A549 (cell line): ENCODE data around the gene TC2N.

Experiments used
- BHLHE40 ChIP-seq: IDR thresholded peaks from 2 replicates; pipeline ENCODE4 v1.6.1; 2012; ENCODE audit warnings: low read depth, low read length, inconsistent platforms
- CBX2 ChIP-seq: fragments of 200-600 bp; sonication (generic); IDR thresholded peaks from 2 replicates; pipeline ENCODE4 v1.6.1; 2016; ENCODE audit warnings: low read depth, mild to moderate bottlenecking, borderline replicate concordance
- CEBPB ChIP-seq, 2 experiments: fragments of >200 bp in 1 of 2; sonication (Bioruptor Twin) in 1 of 2; formaldehyde crosslinking in 1 of 2; IDR thresholded peaks; 2 replicates each; pipeline ENCODE4 v1.6.1; 2012 to 2016
- CTCF ChIP-seq: fragments of >200 bp; sonication (Bioruptor Twin); formaldehyde crosslinking; IDR thresholded peaks from 3 replicates; pipeline ENCODE4 v1.5.1; 2016
- ELK1 ChIP-seq: fragments of 150-350 bp; IDR thresholded peaks from 2 replicates; pipeline ENCODE4 v1.6.1; 2014; ENCODE audit warnings: low read depth, mild to moderate bottlenecking, low read length
- EP300 ChIP-seq, 2 experiments: fragments of >200 bp; sonication (Bioruptor Twin); formaldehyde crosslinking; IDR thresholded peaks; 2 replicates in 1 of 2; 3 replicates in 1 of 2; pipeline ENCODE4 v1.6.1; 2016 to 2017
- JUN ChIP-seq, 2 experiments: fragments of >200 bp; sonication (Bioruptor Twin); formaldehyde crosslinking; IDR thresholded peaks; 2 replicates in 1 of 2; 3 replicates in 1 of 2; pipeline ENCODE4 v1.6.1; 2016 to 2017
- KDM1A ChIP-seq: fragments of 200-600 bp; sonication (generic); IDR thresholded peaks from 2 replicates; pipeline ENCODE4 v1.6.1; 2016; ENCODE audit warnings: low read depth, mild to moderate bottlenecking
- MAZ ChIP-seq: fragments of 150-350 bp; IDR thresholded peaks from 2 replicates; pipeline ENCODE4 v1.6.1; 2014; ENCODE audit warnings: antibody characterized with exemption, low read depth, low read length, borderline replicate concordance
- POLR2A ChIP-seq: IDR thresholded peaks from 2 replicates; pipeline ENCODE4 v1.6.1; 2012; ENCODE audit warnings: mild to moderate bottlenecking, low read length
- RCOR1 ChIP-seq: fragments of 150-350 bp; IDR thresholded peaks from 2 replicates; pipeline ENCODE4 v1.6.1; 2014; ENCODE audit warnings: antibody characterized with exemption, low read length, low read depth
- REST ChIP-seq: fragments of 200-600 bp; sonication (generic); IDR thresholded peaks from 2 replicates; pipeline ENCODE4 v1.6.1; 2016; ENCODE audit warnings: antibody characterized with exemption, mild to moderate bottlenecking, moderate library complexity
- SREBF2 ChIP-seq: fragments of 450-650 bp; IDR thresholded peaks from 2 replicates; pipeline ENCODE4 v1.6.1; 2014; ENCODE audit warnings: mild to moderate bottlenecking, moderate library complexity
- USF2 ChIP-seq: fragments of 450-650 bp; IDR thresholded peaks from 2 replicates; pipeline ENCODE4 v1.6.1; 2014; ENCODE audit warnings: antibody characterized with exemption

GRCh38 chr14:91841065-91841464 lies 26.3 kb downstream of the TC2N start:
- TF ChIP-seq EP300 (IDR thresholded peaks at IDR 0.05) (no peak), POLR2A (no peak), CTCF (no peak), CBX2 (no peak), USF2 (no peak), ELK1 (no peak), MAZ (no peak), BHLHE40 (no peak), REST (no peak), RCOR1 (no peak), JUN (IDR thresholded peaks at IDR 0.05) (no peak), KDM1A (no peak), CEBPB (IDR thresholded peaks at IDR 0.05) (no peak), SREBF2 (no peak)
